ENCODE measurements around the gene PLEKHD1. TPM values are rescaled to one million over a fixed set of nuclear protein-coding genes. Genes with fewer than 3 reads are reported as not detected.
A peak's percentile ranks its signal among the peaks of the same experiment; 100 is the strongest.

The PLEKHD1 gene
- total and polyA plus RNA-seq, 7 experiments from 2014 or later: 0.07 to 0.74 (median 0.26) TPM; not detected in 1

DNA sequence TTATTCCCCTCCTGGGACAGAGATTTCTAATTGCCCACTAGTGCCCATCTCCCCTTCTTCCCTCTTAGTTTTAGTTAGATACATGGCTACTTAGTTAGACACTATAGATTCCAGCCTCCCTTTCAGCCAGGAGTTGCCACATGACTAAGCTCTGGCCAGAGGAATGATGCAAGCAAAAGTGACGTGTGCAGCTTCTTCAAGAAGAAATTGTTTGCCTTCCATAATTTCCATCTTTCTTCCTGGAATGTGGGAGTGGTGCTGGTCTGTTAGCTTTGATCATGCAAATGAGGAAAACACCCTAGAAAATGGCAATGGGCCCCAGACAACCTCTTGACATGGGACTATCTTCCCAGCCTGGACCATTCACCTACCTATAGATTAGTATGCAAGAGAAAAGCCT lies 68.7 kb downstream of the PLEKHD1 start:
- Mint-ChIP-seq H3K27ac (no peak overlapping the region), H3K4me1 (peaks cover 0 to 1% (median 0%) of the 10 kb centered on the region in 7 donors), H3K4me3 (no peak overlapping the region), H3K9me3 (no peaks in the 10 kb centered on the region), H3K36me3 (no peaks in the 10 kb centered on the region), H3K27me3 (peaks cover 13 to 37% (median 27%) of the 10 kb centered on the region in 5 donors)
- no peaks in the 10 kb centered on the region for H3K27me3 ChIP-seq (ENCODE audit: control insufficient read depth in 2 of 2, insufficient read depth in 2 of 2, low read length in 2 of 2)
- no peaks in the 10 kb centered on the region for H3K4me1 ChIP-seq (ENCODE audit: control insufficient read depth in 2 of 2, insufficient read depth in 2 of 2, low read length in 2 of 2)
- DNase-seq (no peak), ATAC-seq (peak; percentile 46)
- H3K36me3 ChIP-seq (ENCODE audit: control insufficient read depth in 2 of 3, insufficient read depth in 3 of 3, low read length in 3 of 3): no peaks in the 10 kb centered on the region
- ChIA-PET CTCF (interaction anchor here (0.7 kb wide), 1 partner anchor 1418 kb away, joined by 3 read pairs; no protein-coding TSS in a partner anchor), POLR2A (no interaction called here)
- H3K9me3 ChIP-seq (ENCODE audit: control insufficient read depth in 2 of 3, low read length in 3 of 3): no peaks in the 10 kb centered on the region
- H3K27ac ChIP-seq (ENCODE audit: low read depth, low read length): no peak overlapping the region
- intact Hi-C loops (cut with micrococcal nuclease): no loop called here
- H3K4me3 ChIP-seq (ENCODE audit: low read length): no peak overlapping the region

DNA sequence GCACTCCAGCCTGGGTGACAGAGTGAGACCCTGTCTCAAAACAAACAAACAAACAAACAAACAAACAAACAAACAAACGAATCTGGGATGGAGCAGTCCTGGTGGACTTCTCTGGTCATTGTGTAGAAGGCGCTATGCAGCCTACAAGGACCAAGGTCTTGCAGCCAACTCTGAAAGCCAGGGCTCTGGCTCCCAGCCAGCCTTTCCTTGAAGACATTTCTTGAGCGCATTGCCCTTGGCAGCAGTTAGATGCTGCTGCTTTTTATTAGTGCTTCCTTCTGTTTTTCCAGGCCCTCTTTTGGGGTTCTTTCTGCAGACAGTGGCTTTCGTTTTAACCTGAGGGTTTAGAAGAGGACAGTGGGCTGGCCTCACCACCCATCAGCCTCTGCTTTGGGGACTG lies 70.0 kb downstream of the PLEKHD1 start:
- no peaks in the 10 kb centered on the region for H3K36me3 ChIP-seq (ENCODE audit: control insufficient read depth in 2 of 3, insufficient read depth in 3 of 3, low read length in 3 of 3)
- CTCF ChIA-PET: interaction anchor here (0.8 kb wide), 1 partner anchor 9 kb away, joined by 3 read pairs; no protein-coding TSS in a partner anchor
- no peaks in the 10 kb centered on the region for H3K36me3 Mint-ChIP-seq

DNA sequence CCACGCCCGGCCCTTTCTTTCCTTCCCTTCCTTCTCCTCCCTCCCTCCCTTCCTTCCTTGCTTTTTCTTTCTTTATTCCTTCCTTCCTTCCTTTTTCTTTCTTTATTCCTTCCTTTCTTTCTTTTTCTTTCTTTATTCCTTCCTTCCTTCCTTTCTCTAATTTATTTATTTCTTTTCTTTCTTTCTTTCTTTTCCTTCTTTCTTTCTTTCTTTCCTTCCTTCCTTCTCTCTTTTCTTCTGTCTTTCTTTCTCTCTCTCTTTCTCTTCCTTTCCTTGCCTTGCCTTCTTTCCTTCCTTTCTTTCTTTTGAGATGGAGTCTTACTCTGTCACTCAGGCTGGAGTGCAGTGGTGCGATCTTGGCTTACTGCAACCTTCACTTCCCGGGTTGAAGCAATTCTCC lies 74.2 kb downstream of the PLEKHD1 start:
- intact Hi-C loops (cut with micrococcal nuclease): no loop called here
- H3K27me3 ChIP-seq (ENCODE audit: control insufficient read depth in 2 of 2, insufficient read depth in 2 of 2, low read length in 2 of 2): peaks cover 0 to 2% of the 10 kb centered on the region in 2 donors
- no peak overlapping the region for H3K27ac Mint-ChIP-seq
- H3K9me3 Mint-ChIP-seq: peaks cover 0 to 2% (median 0%) of the 10 kb centered on the region in 11 donors
- H3K36me3 Mint-ChIP-seq: no peaks in the 10 kb centered on the region
- POLR2A ChIA-PET: no interaction called here
- DNase-seq: no peak
- ATAC-seq: no peak
- H3K36me3 ChIP-seq (ENCODE audit: control insufficient read depth in 2 of 3, insufficient read depth in 3 of 3, low read length in 3 of 3): no peaks in the 10 kb centered on the region
- H3K4me3 ChIP-seq (ENCODE audit: low read length): no peak overlapping the region
- H3K4me1 Mint-ChIP-seq: peaks cover 0 to 4% (median 0%) of the 10 kb centered on the region in 7 donors
- CTCF ChIA-PET: no interaction called here
- H3K4me3 Mint-ChIP-seq: no peak overlapping the region
- H3K27ac ChIP-seq (ENCODE audit: low read depth, low read length): no peak overlapping the region
- H3K27me3 Mint-ChIP-seq: peaks cover 22 to 52% (median 39%) of the 10 kb centered on the region in 5 donors
- no peaks in the 10 kb centered on the region for H3K9me3 ChIP-seq (ENCODE audit: control insufficient read depth in 2 of 3, low read length in 3 of 3)
- H3K4me1 ChIP-seq (ENCODE audit: control insufficient read depth in 2 of 2, insufficient read depth in 2 of 2, low read length in 2 of 2): no peaks in the 10 kb centered on the region

More for the DNA sequence above, 70.0 kb downstream of the PLEKHD1 start:
- POLR2A ChIA-PET: no interaction called here
- H3K9me3 Mint-ChIP-seq: peaks cover 0 to 2% (median 0%) of the 10 kb centered on the region in 11 donors
- H3K27ac Mint-ChIP-seq: no peak overlapping the region
- Histone ChIP-seq H3K27me3 (ENCODE audit: control insufficient read depth in 2 of 2, insufficient read depth in 2 of 2, low read length in 2 of 2) (peaks cover 0 to 2% of the 10 kb centered on the region in 2 donors), H3K4me3 (ENCODE audit: low read length) (no peak overlapping the region), H3K27ac (ENCODE audit: low read depth, low read length) (no peak overlapping the region), H3K4me1 (ENCODE audit: control insufficient read depth in 2 of 2, insufficient read depth in 2 of 2, low read length in 2 of 2) (no peaks in the 10 kb centered on the region), H3K9me3 (ENCODE audit: control insufficient read depth in 2 of 3, low read length in 3 of 3) (no peaks in the 10 kb centered on the region)
- no peak overlapping the region for H3K4me3 Mint-ChIP-seq
- H3K4me1 Mint-ChIP-seq: peaks cover 0 to 2% (median 0%) of the 10 kb centered on the region in 7 donors
- DNase-seq (no peak), ATAC-seq (no peak)
- H3K27me3 Mint-ChIP-seq: peaks cover 20 to 45% (median 34%) of the 10 kb centered on the region in 5 donors
- intact Hi-C loops (cut with micrococcal nuclease): no loop called here

- no peak for ATAC-seq
- Mint-ChIP-seq H3K27me3 (peaks cover 24 to 58% (median 43%) of the 10 kb centered on the region in 5 donors), H3K9me3 (peaks cover 0 to 2% (median 0%) of the 10 kb centered on the region in 11 donors), H3K27ac (peak overlapping the region in 1 of 9 donors; percentile 59), H3K4me3 (no peak overlapping the region), H3K36me3 (no peaks in the 10 kb centered on the region), H3K4me1 (peaks cover 0 to 4% (median 0%) of the 10 kb centered on the region in 7 donors)
- intact Hi-C loops (cut with micrococcal nuclease): no loop called here
- no peaks in the 10 kb centered on the region for H3K9me3 ChIP-seq (ENCODE audit: control insufficient read depth in 2 of 3, low read length in 3 of 3)
- no peak for DNase-seq
- H3K4me1 ChIP-seq (ENCODE audit: control insufficient read depth in 2 of 2, insufficient read depth in 2 of 2, low read length in 2 of 2): no peaks in the 10 kb centered on the region
- ChIA-PET POLR2A (no interaction called here), CTCF (interaction anchor here (1.2 kb wide), 1 partner anchor 25 kb away, joined by 3 read pairs; no protein-coding TSS in a partner anchor)
- H3K27ac ChIP-seq (ENCODE audit: low read depth, low read length): no peak overlapping the region
- H3K4me3 ChIP-seq (ENCODE audit: low read length): no peak overlapping the region
- peaks cover 0 to 2% of the 10 kb centered on the region in 2 donors for H3K27me3 ChIP-seq (ENCODE audit: control insufficient read depth in 2 of 2, insufficient read depth in 2 of 2, low read length in 2 of 2)
- H3K36me3 ChIP-seq (ENCODE audit: control insufficient read depth in 2 of 3, insufficient read depth in 3 of 3, low read length in 3 of 3): no peaks in the 10 kb centered on the region
Observed at GRCh38 chr14:69559581-69560011, 75.1 kb downstream of the PLEKHD1 start.

GRCh38 chr14:69560826-69561225 lies 76.3 kb downstream of the PLEKHD1 start:
- ChIA-PET CTCF (interaction anchor here (0.8 to 1.2 kb wide), 2 partner anchors 14 to 24 kb away, joined by 3 read pairs; partner anchors contain the start of gene CCDC177), POLR2A (no interaction called here)
- Mint-ChIP-seq H3K4me3 (no peak overlapping the region), H3K9me3 (peaks cover 0 to 2% (median 0%) of the 10 kb centered on the region in 11 donors), H3K36me3 (no peaks in the 10 kb centered on the region), H3K27ac (no peak overlapping the region), H3K27me3 (peaks cover 32 to 69% (median 54%) of the 10 kb centered on the region in 5 donors), H3K4me1 (peaks cover 0 to 4% (median 0%) of the 10 kb centered on the region in 7 donors)
- Histone ChIP-seq H3K27me3 (ENCODE audit: control insufficient read depth in 2 of 2, insufficient read depth in 2 of 2, low read length in 2 of 2) (peaks cover 0 to 2% of the 10 kb centered on the region in 2 donors), H3K27ac (ENCODE audit: low read depth, low read length) (no peak overlapping the region), H3K4me3 (ENCODE audit: low read length) (no peak overlapping the region), H3K36me3 (ENCODE audit: control insufficient read depth in 2 of 3, insufficient read depth in 3 of 3, low read length in 3 of 3) (no peaks in the 10 kb centered on the region), H3K9me3 (ENCODE audit: control insufficient read depth in 2 of 3, low read length in 3 of 3) (no peaks in the 10 kb centered on the region), H3K4me1 (ENCODE audit: control insufficient read depth in 2 of 2, insufficient read depth in 2 of 2, low read length in 2 of 2) (no peaks in the 10 kb centered on the region)
- intact Hi-C loops (cut with micrococcal nuclease): no loop called here
- ATAC-seq (no peak), DNase-seq (no peak)

DNA sequence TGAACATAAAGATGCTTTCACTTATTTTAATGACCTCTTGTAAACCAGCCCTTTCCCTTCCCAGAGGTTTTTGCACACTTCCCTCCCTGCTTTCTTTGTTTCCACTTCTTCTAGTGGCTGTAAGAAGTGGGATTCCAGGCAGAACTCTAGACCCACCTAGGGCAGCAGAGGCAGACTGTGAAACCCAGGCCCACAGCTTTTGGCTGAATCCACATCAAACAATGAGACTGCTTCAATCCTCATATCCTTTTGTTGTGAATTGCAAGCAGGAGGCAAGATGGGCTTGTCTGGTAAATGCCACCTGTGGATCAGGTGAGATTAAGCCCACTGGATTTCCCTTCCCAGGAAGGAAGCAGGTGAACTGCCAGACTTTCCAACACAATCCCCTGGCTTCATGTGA lies 77.4 kb downstream of the PLEKHD1 start:
- Histone ChIP-seq H3K4me3 (ENCODE audit: low read length) (no peak overlapping the region), H3K36me3 (ENCODE audit: control insufficient read depth in 2 of 3, insufficient read depth in 3 of 3, low read length in 3 of 3) (no peaks in the 10 kb centered on the region), H3K27me3 (ENCODE audit: control insufficient read depth in 2 of 2, insufficient read depth in 2 of 2, low read length in 2 of 2) (peaks cover 0 to 2% of the 10 kb centered on the region in 2 donors), H3K4me1 (ENCODE audit: control insufficient read depth in 2 of 2, insufficient read depth in 2 of 2, low read length in 2 of 2) (no peaks in the 10 kb centered on the region), H3K9me3 (ENCODE audit: control insufficient read depth in 2 of 3, low read length in 3 of 3) (no peaks in the 10 kb centered on the region), H3K27ac (ENCODE audit: low read depth, low read length) (no peak overlapping the region)
- Mint-ChIP-seq H3K9me3 (peaks cover 0 to 2% (median 0%) of the 10 kb centered on the region in 11 donors), H3K36me3 (no peaks in the 10 kb centered on the region), H3K27me3 (peaks cover 39 to 80% (median 63%) of the 10 kb centered on the region in 5 donors), H3K4me3 (no peak overlapping the region), H3K4me1 (peaks cover 0 to 4% (median 0%) of the 10 kb centered on the region in 7 donors), H3K27ac (no peak overlapping the region)
- no peak for ATAC-seq
- CTCF ChIA-PET: no interaction called here
- POLR2A ChIA-PET: no interaction called here
- DNase-seq: no peak
- intact Hi-C loops (cut with micrococcal nuclease): no loop called here

GRCh38 chr14:69567563-69567962 lies 83.0 kb downstream of the PLEKHD1 start:
- no peak overlapping the region for H3K4me3 Mint-ChIP-seq
- no peak for ATAC-seq
- H3K9me3 Mint-ChIP-seq: no peaks in the 10 kb centered on the region
- Histone ChIP-seq H3K4me1 (ENCODE audit: control insufficient read depth in 2 of 2, insufficient read depth in 2 of 2, low read length in 2 of 2) (no peaks in the 10 kb centered on the region), H3K27ac (ENCODE audit: low read depth, low read length) (no peak overlapping the region), H3K9me3 (ENCODE audit: control insufficient read depth in 2 of 3, low read length in 3 of 3) (no peaks in the 10 kb centered on the region), H3K27me3 (ENCODE audit: control insufficient read depth in 2 of 2, insufficient read depth in 2 of 2, low read length in 2 of 2) (peaks cover 0 to 2% of the 10 kb centered on the region in 2 donors), H3K4me3 (ENCODE audit: low read length) (no peak overlapping the region), H3K36me3 (ENCODE audit: control insufficient read depth in 2 of 3, insufficient read depth in 3 of 3, low read length in 3 of 3) (no peaks in the 10 kb centered on the region)
- intact Hi-C loops (cut with micrococcal nuclease): no loop called here
- no peaks in the 10 kb centered on the region for H3K36me3 Mint-ChIP-seq
- CTCF ChIA-PET: no interaction called here
- H3K27me3 Mint-ChIP-seq: peaks cover 55 to 86% (median 69%) of the 10 kb centered on the region in 5 donors
- H3K27ac Mint-ChIP-seq: no peak overlapping the region
- no peak for DNase-seq
- peaks cover 0 to 3% (median 0%) of the 10 kb centered on the region in 7 donors for H3K4me1 Mint-ChIP-seq
- POLR2A ChIA-PET: no interaction called here

Data from naive thymus-derived CD4-positive, alpha-beta T cell (primary cell).